Neural progenitor cell (in vitro differentiated cells): ENCODE results near the gene FXYD2. TPM values are rescaled to one million over a fixed set of nuclear protein-coding genes. Genes with fewer than 3 reads are reported as not detected.

Source experiments
- DNase-seq: peaks from one replicate; pipeline ENCODE4 v3.0.0-alpha.2; 2016; ENCODE audit warnings: low spot score
- H2AFZ ChIP-seq: fragments of 200-600 bp; sonication (generic); replicated peaks from 2 replicates; pipeline ENCODE4 v1.6.1; 2016; ENCODE audit warnings: antibody characterized with exemption
- H3F3A ChIP-seq: fragments of 200-600 bp; sonication (generic); 2 replicates; pipeline ENCODE4 v1.6.1; 2016; ENCODE audit warnings: antibody characterized with exemption, low read depth
- H3K27ac ChIP-seq: fragments of 200-600 bp; sonication (generic); 2 replicates; pipeline ENCODE4 v1.5.1; 2016; ENCODE audit warnings: mild to moderate bottlenecking
- H3K27me3 ChIP-seq: fragments of 200-600 bp; sonication (generic); 2 replicates; pipeline ENCODE4 v1.6.1; 2016; ENCODE audit warnings: mild to moderate bottlenecking, moderate library complexity
- H3K36me3 ChIP-seq: fragments of 200-600 bp; sonication (generic); 2 replicates; pipeline ENCODE4 v1.5.1; 2016
- H3K4me1 ChIP-seq: fragments of 200-600 bp; sonication (generic); 2 replicates; pipeline ENCODE4 v1.6.1; 2016; ENCODE audit warnings: mixed run types
- H3K4me2 ChIP-seq: fragments of 200-600 bp; sonication (generic); 2 replicates; pipeline ENCODE4 v1.6.1; 2016
- H3K4me3 ChIP-seq: fragments of 200-600 bp; sonication (generic); 2 replicates; pipeline ENCODE4 v1.5.1; 2016
- H3K79me2 ChIP-seq: fragments of 200-600 bp; sonication (generic); 2 replicates; pipeline ENCODE4 v1.6.1; 2016; ENCODE audit warnings: low read depth
- H3K9ac ChIP-seq: fragments of 200-600 bp; sonication (generic); 2 replicates; pipeline ENCODE4 v1.6.1; 2016
- H3K9me3 ChIP-seq: fragments of 200-600 bp; sonication (generic); 2 replicates; pipeline ENCODE4 v1.5.1; 2016; ENCODE audit warnings: low read depth
- H4K20me1 ChIP-seq: fragments of 200-600 bp; sonication (generic); 2 replicates; pipeline ENCODE4 v1.6.1; 2016; ENCODE audit warnings: low read depth
- H3K27ac Mint-ChIP-seq: 3 replicates; pipeline ENCODE4 v1.8.0; 2021; ENCODE audit warnings: mixed read lengths
- H3K27me3 Mint-ChIP-seq: 2 replicates; pipeline ENCODE4 v1.8.0; 2022; ENCODE audit warnings: low read depth, mild to moderate bottlenecking, inconsistent platforms, moderate library complexity, mixed read lengths; ENCODE audit not compliant: insufficient read depth
- H3K36me3 Mint-ChIP-seq: 3 replicates; pipeline ENCODE4 v1.8.0; 2021; ENCODE audit warnings: mixed read lengths
- H3K4me1 Mint-ChIP-seq: 3 replicates; pipeline ENCODE4 v1.8.0; 2021; ENCODE audit warnings: mixed read lengths
- H3K4me3 Mint-ChIP-seq: 3 replicates; pipeline ENCODE4 v1.8.0; 2021; ENCODE audit warnings: mild to moderate bottlenecking, moderate library complexity, mixed read lengths
- H3K9me3 Mint-ChIP-seq: 3 replicates; pipeline ENCODE4 v1.8.0; 2020; ENCODE audit warnings: mixed read lengths
- CTCF ChIP-seq: fragments of 200-600 bp; sonication (generic); IDR thresholded peaks from 2 replicates; pipeline ENCODE4 v1.5.1; 2017; ENCODE audit warnings: antibody characterized with exemption, mild to moderate bottlenecking
- EZH2 ChIP-seq: fragments of 200-600 bp; sonication (generic); IDR thresholded peaks from 2 replicates; pipeline ENCODE4 v1.6.1; 2017; ENCODE audit warnings: antibody characterized with exemption, mild to moderate bottlenecking, moderate library complexity
- EZH2phosphoT487 ChIP-seq: fragments of 200-600 bp; sonication (generic); IDR thresholded peaks from 2 replicates; pipeline ENCODE4 v1.6.1; 2017; ENCODE audit warnings: antibody characterized with exemption
- total RNA-seq: library from RNA; depleted of rRNA; stranded (reverse); fragments of >200 nt; gene quantifications from 2 replicates; pipeline ENCODE4 v1.2.3, GENCODE V29; 2015; ENCODE audit warnings: low replicate concordance

Gene FXYD2
- total RNA-seq, 1 donor from 2014 or later, result 1.9 TPM

GRCh38 chr11:117774553-117774952 is 50.0 kb downstream of the FXYD2 start:
- Mint-ChIP-seq H3K36me3 (no peaks in the 10 kb centered on the region), H3K9me3 (no peaks in the 10 kb centered on the region), H3K4me3 (no peak overlapping the region), H3K4me1 (peaks cover 7% of the 10 kb centered on the region), H3K27ac (no peak overlapping the region), H3K27me3 (peaks cover 14% of the 10 kb centered on the region)
- no peak for DNase-seq
- no peak overlapping the region for H3K9ac ChIP-seq
- TF ChIP-seq CTCF (no peak), EZH2phosphoT487 (no peak)
- no peaks in the 10 kb centered on the region for H3F3A ChIP-seq
- no peak overlapping the region for H2AFZ ChIP-seq
- no peaks in the 10 kb centered on the region for H4K20me1 ChIP-seq
- H3K79me2 ChIP-seq, result no peaks in the 10 kb centered on the region
- H3K4me2 ChIP-seq, result no peak overlapping the region
- no peaks in the 10 kb centered on the region for H3K36me3 ChIP-seq
- no peak overlapping the region for H3K27ac ChIP-seq
- H3K9me3 ChIP-seq, result no peaks in the 10 kb centered on the region
- H3K4me3 ChIP-seq, result no peak overlapping the region
- peaks cover 8% of the 10 kb centered on the region for H3K4me1 ChIP-seq
- H3K27me3 ChIP-seq, result no peaks in the 10 kb centered on the region

- no peaks in the 10 kb centered on the region for H3K27me3 ChIP-seq
- no peaks in the 10 kb centered on the region for H3K9me3 Mint-ChIP-seq
- H3K27ac Mint-ChIP-seq, result no peak overlapping the region
- H3K4me3 Mint-ChIP-seq, result no peak overlapping the region
- no peaks in the 10 kb centered on the region for H3K79me2 ChIP-seq
- H3K4me1 ChIP-seq, result peaks cover 8% of the 10 kb centered on the region
- no peak for DNase-seq
- peaks cover 10% of the 10 kb centered on the region for H3K27me3 Mint-ChIP-seq
- no peaks in the 10 kb centered on the region for H4K20me1 ChIP-seq
- no peak overlapping the region for H3K27ac ChIP-seq
- H3K36me3 Mint-ChIP-seq, result no peaks in the 10 kb centered on the region
- no peak overlapping the region for H3K4me2 ChIP-seq
- no peak overlapping the region for H2AFZ ChIP-seq
- no peak overlapping the region for H3K4me3 ChIP-seq
- no peaks in the 10 kb centered on the region for H3K36me3 ChIP-seq
- no peak overlapping the region for H3K9ac ChIP-seq
- no peak for TF ChIP-seq EZH2
- no peak for TF ChIP-seq EZH2phosphoT487
- TF ChIP-seq CTCF, result no peak
- H3K9me3 ChIP-seq, result no peaks in the 10 kb centered on the region
- no peaks in the 10 kb centered on the region for H3F3A ChIP-seq
- H3K4me1 Mint-ChIP-seq, result peaks cover 7% of the 10 kb centered on the region
Measured at GRCh38 chr11:117772360-117772759, 52.2 kb downstream of the FXYD2 start.

- no peak for TF ChIP-seq EZH2phosphoT487
- H3K9me3 ChIP-seq, result no peaks in the 10 kb centered on the region
- peaks cover 7% of the 10 kb centered on the region for H3K4me1 Mint-ChIP-seq
- peaks cover 8% of the 10 kb centered on the region for H3K4me1 ChIP-seq
- no peaks in the 10 kb centered on the region for H3K79me2 ChIP-seq
- no peak overlapping the region for H3K27ac ChIP-seq
- H2AFZ ChIP-seq, result no peak overlapping the region
- no peak overlapping the region for H3K27ac Mint-ChIP-seq
- no peaks in the 10 kb centered on the region for H4K20me1 ChIP-seq
- no peak overlapping the region for H3K9ac ChIP-seq
- no peaks in the 10 kb centered on the region for H3K9me3 Mint-ChIP-seq
- no peaks in the 10 kb centered on the region for H3K27me3 ChIP-seq
- H3F3A ChIP-seq, result no peaks in the 10 kb centered on the region
- H3K36me3 Mint-ChIP-seq, result no peaks in the 10 kb centered on the region
- no peak overlapping the region for H3K4me2 ChIP-seq
- H3K27me3 Mint-ChIP-seq, result peaks cover 10% of the 10 kb centered on the region
- H3K36me3 ChIP-seq, result no peaks in the 10 kb centered on the region
- no peak overlapping the region for H3K4me3 ChIP-seq
- no peak overlapping the region for H3K4me3 Mint-ChIP-seq
- no peak for DNase-seq
Measured at GRCh38 chr11:117771841-117772240, 52.7 kb downstream of the FXYD2 start.

- Histone ChIP-seq H3K36me3 (no peaks in the 10 kb centered on the region), H3K4me1 (peaks cover 8% of the 10 kb centered on the region), H3K4me3 (no peak overlapping the region), H3K27ac (no peak overlapping the region), H3K27me3 (no peaks in the 10 kb centered on the region), H3K9me3 (no peaks in the 10 kb centered on the region), H3K4me2 (no peak overlapping the region), H4K20me1 (no peaks in the 10 kb centered on the region), H3K79me2 (no peaks in the 10 kb centered on the region), H3F3A (no peaks in the 10 kb centered on the region), H2AFZ (no peak overlapping the region), H3K9ac (no peak overlapping the region)
- H3K36me3 Mint-ChIP-seq, result no peaks in the 10 kb centered on the region
- no peak overlapping the region for H3K27ac Mint-ChIP-seq
- no peak overlapping the region for H3K4me3 Mint-ChIP-seq
- TF ChIP-seq EZH2phosphoT487 (no peak), EZH2 (no peak), CTCF (no peak)
- H3K4me1 Mint-ChIP-seq, result peaks cover 7% of the 10 kb centered on the region
- no peaks in the 10 kb centered on the region for H3K9me3 Mint-ChIP-seq
- no peak for DNase-seq
- H3K27me3 Mint-ChIP-seq, result peaks cover 10% of the 10 kb centered on the region
Measured at GRCh38 chr11:117771197-117771596, 53.3 kb downstream of the FXYD2 start.
